Gastrocnemius medialis (tissue), 4 donors: ENCODE data around the gene CNKSR1. TPM values are rescaled to one million over a fixed set of nuclear protein-coding genes. Genes with fewer than 3 reads are reported as not detected.
A peak's percentile ranks its signal among the peaks of the same experiment; 100 is the strongest.

Experiments
- ATAC-seq, 2 donors: fragments of 150-250 bp; one replicate each; pipeline ENCODE4 v1.9.1; 2016
- DNase-seq, 2 donors: peaks; one replicate each; pipeline ENCODE4 v3.0.0-alpha.2; 2019
- H3K27ac ChIP-seq, 4 donors: fragments of 200-600 bp; sonication (generic); 1 replicate in 1 of 4; 2 replicates in 3 of 4; pipeline ENCODE4 v1.5.1; 2016 to 2018; ENCODE audit warnings: mild to moderate bottlenecking in 2 of 4, moderate library complexity in 1 of 4
- H3K27me3 ChIP-seq, 3 donors: fragments of 200-600 bp; sonication (generic) in 2 of 3; 1 replicate in 1 of 3; 2 replicates in 2 of 3; pipeline versions ENCODE4 v1.5.1 to v1.6.0; 2016 to 2019; ENCODE audit warnings: mild to moderate bottlenecking in 1 of 3, moderate library complexity in 1 of 3
- H3K36me3 ChIP-seq, 2 donors: fragments of 200-600 bp; sonication (generic) in 1 of 2; one replicate each; pipeline ENCODE4 v1.5.1; 2017 to 2018
- H3K4me1 ChIP-seq, 2 donors: fragments of 200-600 bp; sonication (generic) in 1 of 2; one replicate each; pipeline ENCODE4 v1.5.1; 2016 to 2017; ENCODE audit warnings: mild to moderate bottlenecking in 2 of 2
- H3K4me3 ChIP-seq, 4 donors: fragments of 200-600 bp; sonication (generic) in 3 of 4; 1 replicate in 1 of 4; 2 replicates in 3 of 4; pipeline ENCODE4 v1.5.1; 2016 to 2019; ENCODE audit warnings: mild to moderate bottlenecking in 2 of 4
- H3K9me3 ChIP-seq, 3 donors: fragments of 200-600 bp; sonication (generic) in 2 of 3; 1 replicate in 1 of 3; 2 replicates in 2 of 3; pipeline ENCODE4 v1.5.1; 2016 to 2019
- CTCF ChIP-seq, 5 experiments: fragments of 450-650 bp in 3 of 5; fragments of 200-600 bp in 2 of 5; sonication (generic) in 2 of 5; IDR thresholded peaks in 4 of 5; conservative IDR thresholded peaks in 1 of 5; 1 replicate in 4 of 5; 2 replicates in 1 of 5; pipeline ENCODE4 v1.5.1; 2016 to 2019; ENCODE audit warnings: antibody characterized with exemption in 5 of 5, mild to moderate bottlenecking in 3 of 5, moderate library complexity in 3 of 5
- POLR2A ChIP-seq, 2 donors: fragments of 450-650 bp; IDR thresholded peaks; one replicate each; pipeline ENCODE4 v1.6.1; 2017; ENCODE audit warnings: antibody characterized with exemption in 2 of 2, mild to moderate bottlenecking in 2 of 2, moderate library complexity in 2 of 2
- in situ Hi-C, 4 donors: fragments of 200-750 bp; cut with MboI; loops; one replicate each; pipeline versions ENCODE4 v1.15.0 to v1.8.0; 2017; ENCODE audit warnings: low sequenced_read_pairs in 4 of 4
- intact Hi-C: fragments of 100-400 bp; cut with DNase I; formaldehyde crosslinking; loops from one replicate; pipeline ENCODE4 v1.15.1; 2023; ENCODE audit warnings: low total_unique reads
- total RNA-seq, 4 donors: library from RNA; depleted of rRNA; stranded (reverse); fragments of >200 nt; gene quantifications; one replicate each; pipeline versions ENCODE4 v1.1.0 to v1.2.3, GENCODE V29; 2016

CNKSR1 gene
- total RNA-seq, 4 donors from 2014 or later: 23.7 to 50.6 (median 44.6) TPM

- H3K9me3 ChIP-seq: no peaks in the 10 kb centered on the region
- peaks cover 7 to 14% of the 10 kb centered on the region in 2 donors for H3K4me1 ChIP-seq
- no peaks in the 10 kb centered on the region for H3K27me3 ChIP-seq
- ATAC-seq (no peak), DNase-seq (no peak)
- intact Hi-C loops: loop anchor here (5.0 kb wide), 1 partner anchor 125 kb away; no protein-coding TSS in a partner anchor
- in situ Hi-C loops: loop anchor here in 1 of 4 donors (25.0 kb wide), 2 partner anchors 125 to 275 kb away; partner anchors contain the start of genes PAQR7 and SLC30A2
- peak in 1 of 5 experiments; percentile 3 for TF ChIP-seq CTCF (IDR thresholded peaks at IDR 0.05 in 4 of 5, conservative IDR thresholded peaks at IDR 0.05 in 1 of 5)
- TF ChIP-seq POLR2A (IDR thresholded peaks at IDR 0.05): no peak
- no peaks in the 10 kb centered on the region for H3K36me3 ChIP-seq
- peak overlapping the region; percentile 57 to 76 (median 68) for H3K4me3 ChIP-seq
- H3K27ac ChIP-seq: peak overlapping the region; percentile 78 to 87 (median 84)
These were observed 15.0 kb upstream of the CNKSR1 start for GRCh38 chr1:26162220-26162709.

GRCh38 chr1:26163684-26164035, 13.6 kb upstream of the CNKSR1 start:
- Histone ChIP-seq H3K36me3 (no peaks in the 10 kb centered on the region), H3K4me3 (peak overlapping the region; percentile 42 to 60 (median 46)), H3K27ac (peak overlapping the region; percentile 63 to 76 (median 73)), H3K9me3 (no peaks in the 10 kb centered on the region), H3K4me1 (peaks cover 7 to 14% of the 10 kb centered on the region in 2 donors), H3K27me3 (no peaks in the 10 kb centered on the region)
- intact Hi-C loops (loop anchor here (1.0 to 5.0 kb wide), 2 partner anchors 70 to 126 kb away; no protein-coding TSS in a partner anchor), in situ Hi-C loops (loop anchor here in 1 of 4 donors (25.0 kb wide), 2 partner anchors 126 to 276 kb away; partner anchors contain the start of genes PAQR7 and SLC30A2)
- no peak for TF ChIP-seq CTCF (IDR thresholded peaks at IDR 0.05 in 4 of 5, conservative IDR thresholded peaks at IDR 0.05 in 1 of 5)
- TF ChIP-seq POLR2A (IDR thresholded peaks at IDR 0.05): no peak
- ATAC-seq: no peak
- DNase-seq: no peak

GRCh38 chr1:26164036-26164860, 13.0 kb upstream of the CNKSR1 start:
- intact Hi-C loops: loop anchor here (1.0 to 5.0 kb wide), 2 partner anchors 69 to 127 kb away; no protein-coding TSS in a partner anchor
- Histone ChIP-seq H3K36me3 (no peaks in the 10 kb centered on the region), H3K27me3 (no peaks in the 10 kb centered on the region), H3K9me3 (no peaks in the 10 kb centered on the region), H3K27ac (peak overlapping the region; percentile 63 to 76 (median 73)), H3K4me1 (peaks cover 7 to 16% of the 10 kb centered on the region in 2 donors), H3K4me3 (peak overlapping the region; percentile 42 to 60 (median 46))
- ATAC-seq (peak; percentile 27 to 37), DNase-seq (no peak)
- TF ChIP-seq POLR2A (IDR thresholded peaks at IDR 0.05): no peak
- peak in 4 of 5 experiments; percentile 87 to 95 (median 90) for TF ChIP-seq CTCF (IDR thresholded peaks at IDR 0.05 in 4 of 5, conservative IDR thresholded peaks at IDR 0.05 in 1 of 5)
- in situ Hi-C loops: loop anchor here in 1 of 4 donors (25.0 kb wide), 2 partner anchors 127 to 277 kb away; partner anchors contain the start of genes PAQR7 and SLC30A2

GRCh38 chr1:26164861-26165842, 12.1 kb upstream of the CNKSR1 start:
- peak overlapping the region in 1 of 4 donors; percentile 48 for H3K4me3 ChIP-seq
- no peak for ATAC-seq

More at GRCh38 chr1:26164861-26165842, 12.1 kb upstream of the CNKSR1 start:
- DNase-seq: no peak
- in situ Hi-C loops: loop anchor here in 2 of 4 donors (5.0 to 25.0 kb wide), 3 partner anchors 67 to 278 kb away; partner anchors contain the start of genes CEP85 (in 1 of the 2), PAQR7 (in 1 of the 2) and SLC30A2 (in 1 of the 2)
- H3K36me3 ChIP-seq: no peaks in the 10 kb centered on the region
- no peaks in the 10 kb centered on the region for H3K27me3 ChIP-seq
- TF ChIP-seq CTCF (IDR thresholded peaks at IDR 0.05 in 4 of 5, conservative IDR thresholded peaks at IDR 0.05 in 1 of 5): no peak
- TF ChIP-seq POLR2A (IDR thresholded peaks at IDR 0.05): no peak
- H3K4me1 ChIP-seq: peaks cover 7 to 15% of the 10 kb centered on the region in 2 donors
- H3K9me3 ChIP-seq: no peaks in the 10 kb centered on the region
- H3K27ac ChIP-seq: peak overlapping the region; percentile 63 to 76 (median 73)
- intact Hi-C loops: loop anchor here (1.0 to 5.0 kb wide), 2 partner anchors 68 to 128 kb away; no protein-coding TSS in a partner anchor
